WI38 (cell line): ENCODE data around the gene HPN.

ENCODE experiments used
- H3K4me3 ChIP-seq: 2 replicates; pipeline ENCODE4 v1.5.1; 2011; ENCODE audit warnings: low read depth, mild to moderate bottlenecking, control low read depth, low read length
- CTCF ChIP-seq: IDR thresholded peaks from 2 replicates; pipeline ENCODE4 v1.5.1; 2012; ENCODE audit warnings: low read depth, mild to moderate bottlenecking, control low read depth, low read length

HPN gene

GRCh38 chr19:35019144-35019543 lies 22.4 kb upstream of the HPN start:
- no peak for TF ChIP-seq CTCF

GRCh38 chr19:35021016-35021415 lies 20.5 kb upstream of the HPN start:
- TF ChIP-seq CTCF: no peak

More at GRCh38 chr19:35019144-35019543, 22.4 kb upstream of the HPN start:
- H3K4me3 ChIP-seq: no peak overlapping the region

GRCh38 chr19:35021596-35021995 lies 19.9 kb upstream of the HPN start:
- TF ChIP-seq CTCF: no peak
- no peak overlapping the region for H3K4me3 ChIP-seq

More at GRCh38 chr19:35021016-35021415, 20.5 kb upstream of the HPN start:
- H3K4me3 ChIP-seq: no peak overlapping the region

- no peak for TF ChIP-seq CTCF
These were observed 19.1 kb upstream of the HPN start for GRCh38 chr19:35022460-35022859.

GRCh38 chr19:35023428-35023827 lies 18.1 kb upstream of the HPN start:
- TF ChIP-seq CTCF: no peak
- no peak overlapping the region for H3K4me3 ChIP-seq

More at GRCh38 chr19:35022460-35022859, 19.1 kb upstream of the HPN start:
- H3K4me3 ChIP-seq: no peak overlapping the region

GRCh38 chr19:35024095-35024494 lies 17.4 kb upstream of the HPN start:
- no peak for TF ChIP-seq CTCF
- no peak overlapping the region for H3K4me3 ChIP-seq

GRCh38 chr19:35025969-35026368 lies 15.6 kb upstream of the HPN start:
- no peak overlapping the region for H3K4me3 ChIP-seq
- no peak for TF ChIP-seq CTCF
